Measurements from ENCODE around the gene RALGDS.

RALGDS gene

GRCh38 chr9:133106511-133107244 is 14.4 kb downstream of the RALGDS start:
- in situ Hi-C loops (cut with MboI; ENCODE audit: low pct_unique_long_range_greater_than_20kb, low sequenced_read_pairs, unreplicated experiment) = no loop called here
- no peak for TF ChIP-seq CTCF (IDR thresholded peaks at IDR 0.05; ENCODE audit: extremely low read depth, insufficient read depth, missing control alignments)
- no peak for DNase-seq (ENCODE audit: low spot score)

GRCh38 chr9:133105461-133105770 is 15.6 kb downstream of the RALGDS start:
- no peak for TF ChIP-seq CTCF (IDR thresholded peaks at IDR 0.05; ENCODE audit: extremely low read depth, insufficient read depth, missing control alignments)
- in situ Hi-C loops (cut with MboI; ENCODE audit: low pct_unique_long_range_greater_than_20kb, low sequenced_read_pairs, unreplicated experiment) = no loop called here
- no peak for DNase-seq (ENCODE audit: low spot score)

- in situ Hi-C loops (cut with MboI; ENCODE audit: low pct_unique_long_range_greater_than_20kb, low sequenced_read_pairs, unreplicated experiment) = no loop called here
- DNase-seq (ENCODE audit: low spot score) = no peak
- no peak for TF ChIP-seq CTCF (IDR thresholded peaks at IDR 0.05; ENCODE audit: extremely low read depth, insufficient read depth, missing control alignments)
Measured at GRCh38 chr9:133104718-133105460, 16.2 kb downstream of the RALGDS start.

GRCh38 chr9:133103987-133104505 is 17.0 kb downstream of the RALGDS start:
- TF ChIP-seq CTCF (IDR thresholded peaks at IDR 0.05; ENCODE audit: extremely low read depth, insufficient read depth, missing control alignments) = no peak
- no peak for DNase-seq (ENCODE audit: low spot score)
- in situ Hi-C loops (cut with MboI; ENCODE audit: low pct_unique_long_range_greater_than_20kb, low sequenced_read_pairs, unreplicated experiment) = no loop called here

- TF ChIP-seq CTCF (IDR thresholded peaks at IDR 0.05; ENCODE audit: extremely low read depth, insufficient read depth, missing control alignments) = peak; percentile 88
- in situ Hi-C loops (cut with MboI; ENCODE audit: low pct_unique_long_range_greater_than_20kb, low sequenced_read_pairs, unreplicated experiment) = no loop called here
- DNase-seq (ENCODE audit: low spot score) = peak; percentile 77
Measured at GRCh38 chr9:133103183-133103986, 17.7 kb downstream of the RALGDS start.

Data from GM13977 (cell line).